Stimulated activated naive CD8-positive, alpha-beta T cell treated with anti-CD3 and anti-CD28 coated beads, Interleukin-15, Interleukin-2, amounts not matched to agents 100 ng/mL and 50 ng/mL, for 24 hours (primary cell): ENCODE results near the gene CKAP2L.

Experiments used
- H3K27ac Mint-ChIP-seq: one replicate; pipeline ENCODE4 v1.8.0; 2021; ENCODE audit warnings: mild to moderate bottlenecking, mixed read lengths
- H3K27me3 Mint-ChIP-seq: one replicate; pipeline ENCODE4 v1.8.0; 2021; ENCODE audit warnings: mixed read lengths
- H3K36me3 Mint-ChIP-seq: one replicate; pipeline ENCODE4 v1.8.0; 2021; ENCODE audit warnings: low read depth, mixed read lengths
- H3K4me1 Mint-ChIP-seq: one replicate; pipeline ENCODE4 v1.8.0; 2021; ENCODE audit warnings: low read depth, mixed read lengths
- H3K4me3 Mint-ChIP-seq: one replicate; pipeline ENCODE4 v1.8.0; 2021; ENCODE audit warnings: mild to moderate bottlenecking, mixed read lengths
- H3K9me3 Mint-ChIP-seq: one replicate; pipeline ENCODE4 v1.8.0; 2021; ENCODE audit warnings: mixed read lengths

The CKAP2L gene

GRCh38 chr2:112728378-112729175, 35.8 kb downstream of the CKAP2L start:
- H3K27me3 Mint-ChIP-seq, result no peaks in the 10 kb centered on the region
- H3K36me3 Mint-ChIP-seq, result no peaks in the 10 kb centered on the region
- H3K4me1 Mint-ChIP-seq, result no peaks in the 10 kb centered on the region

GRCh38 chr2:112728029-112728362, 36.4 kb downstream of the CKAP2L start:
- H3K4me1 Mint-ChIP-seq, result no peaks in the 10 kb centered on the region
- H3K4me3 Mint-ChIP-seq, result no peak overlapping the region
- H3K27me3 Mint-ChIP-seq, result no peaks in the 10 kb centered on the region
- H3K27ac Mint-ChIP-seq, result no peak overlapping the region
- no peaks in the 10 kb centered on the region for H3K9me3 Mint-ChIP-seq
- H3K36me3 Mint-ChIP-seq, result no peaks in the 10 kb centered on the region

More at GRCh38 chr2:112728378-112729175, 35.8 kb downstream of the CKAP2L start:
- Mint-ChIP-seq H3K27ac (no peak overlapping the region), H3K4me3 (no peak overlapping the region), H3K9me3 (no peaks in the 10 kb centered on the region)

- Mint-ChIP-seq H3K4me1 (no peaks in the 10 kb centered on the region), H3K27me3 (no peaks in the 10 kb centered on the region), H3K9me3 (no peaks in the 10 kb centered on the region), H3K27ac (no peak overlapping the region), H3K4me3 (no peak overlapping the region), H3K36me3 (no peaks in the 10 kb centered on the region)
These were observed 37.0 kb downstream of the CKAP2L start for GRCh38 chr2:112727276-112728028.

GRCh38 chr2:112726487-112727190, 37.8 kb downstream of the CKAP2L start:
- Mint-ChIP-seq H3K27ac (no peak overlapping the region), H3K4me3 (no peak overlapping the region), H3K9me3 (no peaks in the 10 kb centered on the region)

GRCh38 chr2:112725545-112726457, 38.6 kb downstream of the CKAP2L start:
- H3K9me3 Mint-ChIP-seq, result no peaks in the 10 kb centered on the region
- no peaks in the 10 kb centered on the region for H3K4me1 Mint-ChIP-seq
- no peak overlapping the region for H3K4me3 Mint-ChIP-seq
- H3K27me3 Mint-ChIP-seq, result no peaks in the 10 kb centered on the region
- no peak overlapping the region for H3K27ac Mint-ChIP-seq
- no peaks in the 10 kb centered on the region for H3K36me3 Mint-ChIP-seq

More at GRCh38 chr2:112726487-112727190, 37.8 kb downstream of the CKAP2L start:
- Mint-ChIP-seq H3K27me3 (no peaks in the 10 kb centered on the region), H3K36me3 (no peaks in the 10 kb centered on the region), H3K4me1 (no peaks in the 10 kb centered on the region)

- Mint-ChIP-seq H3K9me3 (no peaks in the 10 kb centered on the region), H3K27ac (no peak overlapping the region), H3K4me1 (no peaks in the 10 kb centered on the region), H3K36me3 (no peaks in the 10 kb centered on the region), H3K27me3 (no peaks in the 10 kb centered on the region), H3K4me3 (no peak overlapping the region)
These were observed 39.6 kb downstream of the CKAP2L start for GRCh38 chr2:112724591-112725525.

GRCh38 chr2:112723995-112724394, 40.4 kb downstream of the CKAP2L start:
- Mint-ChIP-seq H3K4me3 (no peak overlapping the region), H3K27me3 (no peaks in the 10 kb centered on the region), H3K9me3 (no peaks in the 10 kb centered on the region), H3K36me3 (no peaks in the 10 kb centered on the region), H3K27ac (no peak overlapping the region), H3K4me1 (no peaks in the 10 kb centered on the region)

GRCh38 chr2:112723547-112723940, 40.9 kb downstream of the CKAP2L start:
- no peaks in the 10 kb centered on the region for H3K36me3 Mint-ChIP-seq
- no peak overlapping the region for H3K27ac Mint-ChIP-seq
- H3K9me3 Mint-ChIP-seq, result no peaks in the 10 kb centered on the region
- no peaks in the 10 kb centered on the region for H3K4me1 Mint-ChIP-seq
- H3K27me3 Mint-ChIP-seq, result no peaks in the 10 kb centered on the region
- no peak overlapping the region for H3K4me3 Mint-ChIP-seq

- no peaks in the 10 kb centered on the region for H3K36me3 Mint-ChIP-seq
- H3K4me1 Mint-ChIP-seq, result no peaks in the 10 kb centered on the region
- H3K27ac Mint-ChIP-seq, result no peak overlapping the region
- no peaks in the 10 kb centered on the region for H3K9me3 Mint-ChIP-seq
- no peaks in the 10 kb centered on the region for H3K27me3 Mint-ChIP-seq
- H3K4me3 Mint-ChIP-seq, result no peak overlapping the region
These were observed 41.4 kb downstream of the CKAP2L start for GRCh38 chr2:112722816-112723546.

- H3K4me3 Mint-ChIP-seq, result no peak overlapping the region
- no peaks in the 10 kb centered on the region for H3K4me1 Mint-ChIP-seq
- no peaks in the 10 kb centered on the region for H3K36me3 Mint-ChIP-seq
- H3K27me3 Mint-ChIP-seq, result no peaks in the 10 kb centered on the region
- no peak overlapping the region for H3K27ac Mint-ChIP-seq
- H3K9me3 Mint-ChIP-seq, result no peaks in the 10 kb centered on the region
These were observed 42.4 kb downstream of the CKAP2L start for GRCh38 chr2:112721819-112722522.

- Mint-ChIP-seq H3K36me3 (no peaks in the 10 kb centered on the region), H3K9me3 (no peaks in the 10 kb centered on the region), H3K27ac (no peak within 1 kb of the TSS), H3K4me3 (no peak within 1 kb of the TSS), H3K27me3 (no peaks in the 10 kb centered on the region), H3K4me1 (no peaks in the 10 kb centered on the region)
These were observed 43.6 kb downstream of the CKAP2L start, which contains the start of gene NT5DC4 for GRCh38 chr2:112720785-112721184. NT5DC4 (plus strand) TSS chr2:112721020; CDS start chr2:112721080, 60 bp downstream.

- Mint-ChIP-seq H3K9me3 (no peaks in the 10 kb centered on the region), H3K27me3 (no peaks in the 10 kb centered on the region), H3K27ac (no peak overlapping the region), H3K4me3 (no peak overlapping the region), H3K36me3 (no peaks in the 10 kb centered on the region), H3K4me1 (no peaks in the 10 kb centered on the region)
These were observed 45.5 kb downstream of the CKAP2L start for GRCh38 chr2:112718863-112719370.
